Small intestine (tissue), 7 donors: Measurements from ENCODE around the gene GDF11. TPM values are rescaled to one million over a fixed set of nuclear protein-coding genes. Genes with fewer than 3 reads are reported as not detected.
"Not testable (repeated sequence)": the region's sequence is repeated elsewhere in the genome, so short reads cannot be mapped to it uniquely, and the experiment has no call there.

Experiments
- DNase-seq, 2 donors: peaks; one replicate each; pipeline versions ENCODE4 v3.0.0 to v3.0.0-alpha.2; 2013
- FAIRE-seq: peaks from 2 replicates; lab custom pipeline; 2012; peaks lifted over from hg19 to GRCh38; lab: Jason Lieb, UNC
- H3K27ac ChIP-seq, 3 donors: one replicate each; pipeline ENCODE4 v1.5.1; 2013; ENCODE audit warnings: low read length in 2 of 3, mild to moderate bottlenecking in 2 of 3, control low read depth in 1 of 3, inconsistent platforms in 1 of 3, low read depth in 1 of 3, moderate library complexity in 1 of 3
- H3K27me3 ChIP-seq, 3 donors: one replicate each; pipeline ENCODE4 v1.6.1; 2013; ENCODE audit warnings: low read length in 3 of 3, inconsistent platforms in 1 of 3; ENCODE audit not compliant: control insufficient read depth in 3 of 3, insufficient read depth in 3 of 3
- H3K36me3 ChIP-seq, 3 donors: one replicate each; pipeline ENCODE4 v1.6.1; 2013; ENCODE audit warnings: low read length in 3 of 3, inconsistent platforms in 1 of 3, low read depth in 1 of 3, mild to moderate bottlenecking in 1 of 3, moderate library complexity in 1 of 3; ENCODE audit not compliant: control insufficient read depth in 3 of 3, insufficient read depth in 2 of 3
- H3K4me1 ChIP-seq, 3 donors: one replicate each; pipeline ENCODE4 v1.6.1; 2013; ENCODE audit warnings: low read length in 2 of 3, inconsistent platforms in 1 of 3, low read depth in 1 of 3, mild to moderate bottlenecking in 1 of 3, moderate library complexity in 1 of 3; ENCODE audit not compliant: control insufficient read depth in 3 of 3, insufficient read depth in 2 of 3
- H3K4me3 ChIP-seq, 3 donors: one replicate each; pipeline ENCODE4 v1.5.1; 2013; ENCODE audit warnings: low read length in 3 of 3, control low read depth in 1 of 3, inconsistent platforms in 1 of 3, low read depth in 1 of 3, mild to moderate bottlenecking in 1 of 3, moderate library complexity in 1 of 3
- H3K9me3 ChIP-seq, 2 donors: one replicate each; pipeline ENCODE4 v1.6.1; 2013; ENCODE audit warnings: low read depth in 1 of 2, low read length in 1 of 2; ENCODE audit not compliant: control insufficient read depth in 2 of 2, insufficient read depth in 1 of 2
- WGBS, 3 donors: extraction: QIAGEN DNeasy Blood & Tissue Kit; methylation state at CpG; one replicate each; pipeline ENCODE4 v1.1.7; 2013; 5-methylcytosine and 5-hydroxymethylcytosine counted together
- polyA plus RNA-seq, 4 donors: library from polyadenylated mRNA; stranded (reverse) in 3 of 4; unstranded in 1 of 4; fragments of 200-250 nt in 3 of 4; fragments of 120-200 nt in 1 of 4; gene quantifications; one replicate each; pipeline versions ENCODE4 v1.2.1 to v1.2.3, GENCODE V29; 2013
- donor health status: healthy with polysubstance abuse.
- donor health status: control.
- donor health status: control.
- donor health status: Bipolar disorder and iron deficiency.
- donor health status: healthy.

GDF11 gene
- polyA plus RNA-seq, 4 donors, result 0.22 to 4.2 (median 2.5) TPM

DNA sequence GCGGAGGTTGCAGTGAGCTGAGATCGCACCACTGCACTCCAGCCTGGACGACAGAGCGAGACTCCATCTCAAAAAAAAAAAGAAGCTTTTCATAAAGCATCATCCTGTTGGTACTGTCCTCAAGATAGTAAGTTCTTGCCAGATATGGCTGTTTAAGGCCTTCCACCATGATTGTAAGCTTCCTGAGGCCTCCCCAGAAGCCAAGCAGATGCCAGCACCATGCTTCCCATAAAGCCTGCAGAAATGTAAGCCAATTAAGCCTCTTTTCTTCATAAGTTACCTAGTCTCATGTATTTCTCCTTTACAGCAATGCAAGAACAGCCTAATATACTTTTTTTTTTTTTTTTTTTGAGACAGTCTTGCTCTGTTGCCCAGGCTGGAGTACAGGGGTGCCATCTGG is 15.7 kb downstream of the GDF11 start:
- peaks cover 14 to 51% (median 16%) of the 10 kb centered on the region in 3 donors for H3K36me3 ChIP-seq
- H3K27me3 ChIP-seq, H3K4me1 ChIP-seq, H3K4me3 ChIP-seq, H3K27ac ChIP-seq, H3K9me3 ChIP-seq, DNase-seq, FAIRE-seq: not testable (repeated sequence)
- 99 to 100% (median 100%) methylated on average over 4 of the region's 4 CpGs for WGBS, 3 donors

DNA sequence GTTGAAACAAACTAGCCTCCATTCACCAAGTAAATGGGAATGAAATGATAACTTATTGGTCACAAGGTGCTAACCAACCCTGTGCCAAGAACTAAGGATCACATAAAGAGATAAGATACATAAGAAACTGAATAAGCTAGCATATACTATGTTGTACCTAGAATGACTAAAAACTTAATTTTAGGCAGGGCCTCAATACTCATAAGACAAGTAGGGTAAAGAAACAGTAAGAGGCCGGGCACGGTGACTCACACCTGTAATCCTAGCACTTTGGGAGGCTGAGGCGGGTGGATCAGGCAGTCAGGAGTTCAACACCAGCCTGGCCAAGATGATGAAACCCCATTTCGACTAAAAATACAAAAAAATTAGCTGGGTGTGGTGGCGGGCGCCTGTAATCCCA is 17.7 kb downstream of the GDF11 start:
- no peaks in the 10 kb centered on the region for H3K27me3 ChIP-seq
- WGBS, 3 donors, result 93 to 94% (median 94%) methylated on average over 6 of the region's 6 CpGs
- H3K4me3 ChIP-seq, result no peak overlapping the region
- no peaks in the 10 kb centered on the region for H3K9me3 ChIP-seq
- FAIRE-seq (no peak), DNase-seq (no peak)
- no peaks in the 10 kb centered on the region for H3K4me1 ChIP-seq
- no peak overlapping the region for H3K27ac ChIP-seq
- H3K36me3 ChIP-seq, result peaks cover 12 to 53% (median 16%) of the 10 kb centered on the region in 3 donors

DNA sequence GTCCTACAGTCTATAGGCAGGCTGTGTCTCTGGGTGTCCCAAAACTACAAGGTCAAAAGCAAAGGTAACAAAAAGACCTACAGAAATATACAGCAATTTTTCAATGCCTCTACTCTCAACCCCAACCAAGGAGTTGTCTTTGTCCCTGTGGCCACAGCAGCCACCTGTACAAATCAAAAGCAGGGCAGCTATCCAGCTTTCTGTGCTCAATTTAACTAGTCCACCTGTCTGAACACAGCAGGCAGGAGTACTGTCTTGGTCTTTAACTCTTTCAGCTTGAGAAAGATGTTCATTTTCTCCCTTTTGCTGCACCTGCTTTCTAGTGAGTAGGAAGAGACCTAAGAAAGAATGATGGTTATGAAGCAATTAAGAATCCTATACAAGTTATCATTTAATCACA is 19.7 kb downstream of the GDF11 start:
- Histone ChIP-seq H3K4me1 (no peaks in the 10 kb centered on the region), H3K9me3 (no peaks in the 10 kb centered on the region), H3K36me3 (peaks cover under 1 to 58% (median 17%) of the 10 kb centered on the region in 3 donors), H3K4me3 (no peak overlapping the region), H3K27me3 (no peaks in the 10 kb centered on the region), H3K27ac (no peak overlapping the region)
- FAIRE-seq, result no peak
- DNase-seq, result no peak

DNA sequence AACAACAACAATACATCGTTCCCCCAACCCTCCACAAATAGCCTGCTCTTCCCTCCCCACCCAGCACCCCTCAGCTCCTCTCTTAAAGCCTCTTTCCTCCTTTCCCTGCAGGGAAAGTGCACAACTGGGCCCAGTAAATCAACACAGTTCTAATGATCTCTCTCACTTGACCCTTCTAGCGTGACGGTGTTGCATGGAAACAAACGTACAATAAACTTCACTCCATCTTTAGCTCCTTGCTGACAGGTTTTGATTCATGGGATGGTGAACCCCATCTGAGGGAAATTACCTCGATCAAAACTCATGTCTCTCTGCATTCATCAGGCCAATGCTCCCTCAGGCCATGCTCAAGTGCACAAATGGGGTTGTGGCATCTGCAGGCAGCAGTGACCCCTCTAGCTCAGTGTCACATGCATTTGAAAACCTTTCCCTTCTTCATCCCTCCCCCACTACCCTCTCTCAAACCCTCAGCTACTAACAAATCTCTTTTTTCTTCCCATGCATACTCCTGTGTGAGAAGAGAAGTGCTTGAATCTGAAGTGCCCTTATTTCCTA is 22.9 kb downstream of the GDF11 start:
- Histone ChIP-seq H3K9me3 (no peaks in the 10 kb centered on the region), H3K27ac (no peak overlapping the region), H3K4me1 (no peaks in the 10 kb centered on the region), H3K36me3 (peaks cover 0 to 44% (median 6%) of the 10 kb centered on the region in 3 donors), H3K27me3 (no peaks in the 10 kb centered on the region), H3K4me3 (no peak overlapping the region)
- no peak for DNase-seq
- no peak for FAIRE-seq
- whole genome bisulfite sequencing, 3 donors, result 85 to 96% (median 92%) methylated on average over 5 of the region's 5 CpGs

DNA sequence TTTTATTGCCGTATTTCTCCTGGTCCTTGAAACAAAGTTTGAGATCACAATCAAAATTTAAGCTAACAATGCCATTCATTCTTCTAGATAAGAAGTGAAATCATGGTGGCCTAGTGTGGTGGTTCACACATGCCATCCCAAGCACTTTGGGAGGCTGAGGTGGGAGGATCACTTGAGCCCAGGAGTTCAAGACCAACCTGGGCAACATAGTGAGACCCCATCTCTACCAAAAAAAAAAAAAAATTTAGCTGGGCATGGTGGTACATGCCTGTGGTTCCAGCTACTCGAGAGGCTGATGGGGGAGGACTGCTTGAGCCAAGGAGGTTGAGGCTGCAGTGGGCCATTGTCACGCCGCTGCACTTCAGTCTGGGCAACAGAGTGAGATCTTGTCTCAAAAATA is 24.2 kb downstream of the GDF11 start:
- DNase-seq (no peak), FAIRE-seq (no peak)
- H3K36me3 ChIP-seq, result peaks cover 4 to 43% (median 9%) of the 10 kb centered on the region in 3 donors
- whole genome bisulfite sequencing, 3 donors, result 89 to 96% (median 94%) methylated on average over 4 of the region's 4 CpGs
- H3K4me3 ChIP-seq, result no peak overlapping the region
- no peaks in the 10 kb centered on the region for H3K9me3 ChIP-seq
- no peak overlapping the region for H3K27ac ChIP-seq
- H3K4me1 ChIP-seq, result no peaks in the 10 kb centered on the region
- H3K27me3 ChIP-seq, result no peaks in the 10 kb centered on the region

DNA sequence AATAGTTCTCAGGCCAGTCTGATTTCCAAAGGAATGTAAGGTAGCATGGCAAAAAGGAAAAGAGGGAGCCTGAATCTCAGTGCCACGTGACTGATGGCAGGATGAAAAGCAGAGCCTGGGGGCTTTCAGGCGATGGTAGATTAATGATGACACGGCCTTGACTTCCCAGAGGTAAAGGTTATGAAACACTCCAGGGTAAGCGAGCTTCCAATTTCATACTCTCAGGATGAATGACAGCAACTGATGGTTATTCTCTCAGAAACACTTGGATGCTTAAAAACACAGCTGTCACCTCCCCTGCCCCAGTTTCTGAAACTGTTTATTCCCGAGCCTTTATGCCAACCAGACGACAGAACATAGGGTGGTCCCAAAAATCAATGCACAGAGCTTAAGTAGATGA is 28.8 kb downstream of the GDF11 start:
- Histone ChIP-seq H3K36me3 (peaks cover 6 to 46% (median 7%) of the 10 kb centered on the region in 3 donors), H3K4me3 (no peak overlapping the region), H3K27me3 (no peaks in the 10 kb centered on the region), H3K4me1 (no peaks in the 10 kb centered on the region), H3K9me3 (no peaks in the 10 kb centered on the region), H3K27ac (no peak overlapping the region)
- no peak for DNase-seq
- FAIRE-seq, result no peak
- 78 to 93% (median 89%) methylated on average over 6 of the region's 6 CpGs for WGBS, 3 donors

DNA sequence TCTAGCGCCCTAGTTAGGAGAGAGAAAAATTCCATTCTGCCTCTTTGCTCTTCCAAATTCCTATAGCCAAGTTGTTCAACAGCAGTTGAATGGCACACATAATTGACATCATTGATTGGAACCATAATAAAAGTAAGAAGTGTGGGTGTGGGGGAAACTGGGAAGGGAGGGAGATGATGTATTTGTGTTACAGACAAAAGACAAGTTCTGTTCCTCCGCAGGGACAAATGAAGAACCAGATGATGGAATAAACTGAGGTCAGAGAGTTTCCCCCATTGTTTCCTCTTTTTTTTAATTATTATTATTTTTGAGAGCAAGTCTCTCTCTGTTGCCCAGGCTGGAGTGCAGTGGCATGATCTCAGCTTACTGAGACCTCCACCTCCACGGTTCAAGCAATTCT is 34.9 kb downstream of the GDF11 start:
- H3K36me3 ChIP-seq, result peaks cover 0 to 50% (median 8%) of the 10 kb centered on the region in 3 donors
- DNase-seq (no peak), FAIRE-seq (no peak)
- H3K4me1 ChIP-seq, result no peaks in the 10 kb centered on the region
- no peaks in the 10 kb centered on the region for H3K27me3 ChIP-seq
- H3K4me3 ChIP-seq, result no peak overlapping the region
- WGBS, 3 donors, result 94 to 98% (median 96%) methylated on average over 3 of the region's 3 CpGs
- H3K27ac ChIP-seq, result no peak overlapping the region
- no peaks in the 10 kb centered on the region for H3K9me3 ChIP-seq

DNA sequence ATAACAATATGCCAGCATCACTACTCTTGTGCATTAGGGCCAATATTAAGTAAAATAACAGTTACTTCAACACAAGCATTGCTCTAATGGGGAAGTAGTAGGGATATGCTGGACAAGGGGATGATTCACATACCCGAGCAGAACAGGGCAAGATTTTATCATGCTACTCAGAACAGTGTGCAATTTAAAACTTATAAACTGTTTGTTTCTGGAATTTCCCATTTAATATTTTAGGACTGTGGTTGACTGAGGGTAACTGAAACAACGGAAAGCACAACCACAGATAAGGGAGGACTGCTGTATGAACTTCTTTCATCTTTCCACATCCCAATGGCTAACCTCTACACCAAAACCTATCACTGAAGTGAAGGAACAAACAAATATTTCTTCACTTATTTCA is 37.8 kb downstream of the GDF11 start:
- Histone ChIP-seq H3K36me3 (peaks cover 0 to 43% (median 23%) of the 10 kb centered on the region in 3 donors), H3K27ac (no peak overlapping the region), H3K27me3 (no peaks in the 10 kb centered on the region), H3K9me3 (no peaks in the 10 kb centered on the region), H3K4me1 (no peaks in the 10 kb centered on the region), H3K4me3 (no peak overlapping the region)
- FAIRE-seq, result no peak
- WGBS, 3 donors, result 65 to 80% (median 67%) methylated on average over 2 of the region's 2 CpGs
- DNase-seq, result no peak

DNA sequence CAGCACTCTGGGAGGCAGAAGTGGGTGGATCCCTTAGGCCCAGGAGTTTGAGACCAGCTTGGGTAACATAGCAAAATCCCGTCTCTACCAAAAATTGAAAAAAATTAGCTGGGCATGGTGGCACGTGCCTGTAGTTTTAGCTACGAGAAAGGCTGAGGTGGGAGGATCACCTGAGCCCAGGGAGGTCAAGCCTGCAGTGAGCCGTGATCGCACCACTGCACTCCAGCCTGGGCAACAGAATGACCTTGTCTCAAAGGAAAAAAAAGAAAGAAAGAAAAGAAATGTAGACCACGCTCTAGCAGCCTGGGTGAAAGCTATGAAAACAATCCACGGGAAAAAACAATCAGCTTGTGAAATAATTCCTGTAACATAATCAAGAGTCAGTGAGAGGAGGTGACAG is 45.6 kb downstream of the GDF11 start:
- H3K4me1 ChIP-seq, result no peaks in the 10 kb centered on the region
- no peaks in the 10 kb centered on the region for H3K27me3 ChIP-seq
- H3K9me3 ChIP-seq, result no peaks in the 10 kb centered on the region
- WGBS, 3 donors, result 95 to 97% (median 96%) methylated on average over 7 of the region's 7 CpGs
- no peak for FAIRE-seq
- no peak overlapping the region for H3K27ac ChIP-seq
- DNase-seq, result no peak
- H3K4me3 ChIP-seq, result no peak overlapping the region
- H3K36me3 ChIP-seq, result peaks cover 11 to 49% (median 30%) of the 10 kb centered on the region in 3 donors
